HT-29 (cell line): Measurements from ENCODE around the gene BCL6B. TPM values are rescaled to one million over a fixed set of nuclear protein-coding genes. Genes with fewer than 3 reads are reported as not detected.

Source experiments
- DNase-seq: peaks from one replicate; pipeline ENCODE4 v3.0.0-alpha.2; 2015; ENCODE audit warnings: low spot score
- total RNA-seq: library from RNA; depleted of rRNA; stranded (reverse); fragments of >200 nt; shearing (Covaris generic); gene quantifications from 2 replicates; pipeline ENCODE4 v1.2.3, GENCODE V29; 2014

Gene BCL6B
- total RNA-seq, 1 experiment from 2014 or later = not detected

- DNase-seq = no peak
Measured at GRCh38 chr17:7007143-7007542, 15.7 kb upstream of the BCL6B start.

- no peak for DNase-seq
Measured at GRCh38 chr17:7010523-7010922, 12.3 kb upstream of the BCL6B start.

- no peak for DNase-seq
Measured at GRCh38 chr17:7011415-7011814, 11.4 kb upstream of the BCL6B start.

GRCh38 chr17:7011942-7012254 is 11.0 kb upstream of the BCL6B start:
- peak; percentile 23 for DNase-seq

GRCh38 chr17:7014261-7014994 is 8.4 kb upstream of the BCL6B start:
- DNase-seq = peak; percentile 90

GRCh38 chr17:7014995-7015958 is 7.6 kb upstream of the BCL6B start:
- DNase-seq = no peak

GRCh38 chr17:7016418-7016817 is 6.4 kb upstream of the BCL6B start:
- DNase-seq = no peak

GRCh38 chr17:7016886-7017826 is 5.7 kb upstream of the BCL6B start:
- no peak for DNase-seq

GRCh38 chr17:7017827-7018200 is 5.0 kb upstream of the BCL6B start:
- no peak for DNase-seq

GRCh38 chr17:7018331-7018964 is 4.4 kb upstream of the BCL6B start:
- no peak for DNase-seq

GRCh38 chr17:7019367-7019766 is 3.5 kb upstream of the BCL6B start:
- DNase-seq = no peak

- DNase-seq = no peak
Measured at GRCh38 chr17:7019839-7020519, 2.9 kb upstream of the BCL6B start.

GRCh38 chr17:7020894-7021664 is 1.8 kb upstream of the BCL6B start:
- DNase-seq = no peak

- DNase-seq = peak; percentile 55
Measured at GRCh38 chr17:7021993-7022778, 664 bp upstream of the BCL6B start.

GRCh38 chr17:7023576-7024401 is 939 bp downstream of the BCL6B start:
- DNase-seq = peak; percentile 5

GRCh38 chr17:7024402-7024785 is 1.5 kb downstream of the BCL6B start:
- DNase-seq = no peak

- no peak for DNase-seq
Measured at GRCh38 chr17:7025245-7025644, 2.4 kb downstream of the BCL6B start.

GRCh38 chr17:7026471-7027115 is 3.7 kb downstream of the BCL6B start:
- no peak for DNase-seq
